ENCODE data around the gene NCAPD2.

NCAPD2 gene

DNA sequence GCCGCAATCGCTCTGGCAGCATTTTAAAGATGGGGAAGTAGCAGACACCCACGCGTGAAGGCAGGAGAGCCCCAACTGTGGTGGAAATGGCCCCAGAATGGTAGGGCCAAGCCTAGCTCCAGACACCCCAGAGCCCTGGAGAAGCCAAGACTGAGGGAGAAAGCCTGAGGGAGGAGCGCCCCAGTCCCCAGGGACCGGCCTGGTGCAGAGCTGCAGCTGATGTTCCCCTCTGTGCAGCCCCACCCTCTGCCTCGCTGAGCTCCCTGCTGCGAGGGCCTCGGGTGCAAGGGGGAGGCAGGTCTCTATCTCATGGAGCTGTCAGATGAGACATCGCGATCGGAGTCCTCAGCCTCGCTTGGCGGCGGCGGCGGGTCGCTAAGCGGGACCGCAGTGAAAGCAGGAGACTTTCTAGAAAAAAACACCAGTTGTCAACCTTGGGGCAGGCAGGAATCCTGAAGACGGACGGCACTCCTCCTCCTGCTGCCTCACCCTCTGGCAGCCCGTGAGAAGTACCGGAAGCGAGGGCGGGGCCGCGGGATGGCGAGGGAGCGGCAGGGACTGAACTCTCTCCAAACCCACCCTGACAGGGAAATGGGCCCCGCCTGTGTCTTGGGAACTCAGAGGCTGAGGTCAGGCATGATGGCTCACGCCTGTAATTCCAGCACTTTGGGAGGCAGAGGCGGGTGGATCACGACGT lies 46.4 kb downstream of the NCAPD2 start (continued):
- TF ChIP-seq, protein P1, sequence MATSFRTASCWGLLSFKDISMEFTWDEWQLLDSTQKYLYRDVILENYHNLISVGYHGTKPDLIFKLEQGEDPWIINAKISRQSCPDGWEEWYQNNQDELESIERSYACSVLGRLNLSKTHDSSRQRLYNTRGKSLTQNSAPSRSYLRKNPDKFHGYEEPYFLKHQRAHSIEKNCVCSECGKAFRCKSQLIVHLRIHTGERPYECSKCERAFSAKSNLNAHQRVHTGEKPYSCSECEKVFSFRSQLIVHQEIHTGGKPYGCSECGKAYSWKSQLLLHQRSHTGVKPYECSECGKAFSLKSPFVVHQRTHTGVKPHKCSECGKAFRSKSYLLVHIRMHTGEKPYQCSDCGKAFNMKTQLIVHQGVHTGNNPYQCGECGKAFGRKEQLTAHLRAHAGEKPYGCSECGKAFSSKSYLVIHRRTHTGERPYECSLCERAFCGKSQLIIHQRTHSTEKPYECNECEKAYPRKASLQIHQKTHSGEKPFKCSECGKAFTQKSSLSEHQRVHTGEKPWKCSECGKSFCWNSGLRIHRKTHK (tag by site-specific recombination; IDR thresholded peaks at IDR 0.05) = no peak
- TF ChIP-seq ZNF423 (tag by site-specific recombination; IDR thresholded peaks at IDR 0.05) = peak; percentile 40; the same call in 1 of the 2 replicates
- TF ChIP-seq, protein P2, sequence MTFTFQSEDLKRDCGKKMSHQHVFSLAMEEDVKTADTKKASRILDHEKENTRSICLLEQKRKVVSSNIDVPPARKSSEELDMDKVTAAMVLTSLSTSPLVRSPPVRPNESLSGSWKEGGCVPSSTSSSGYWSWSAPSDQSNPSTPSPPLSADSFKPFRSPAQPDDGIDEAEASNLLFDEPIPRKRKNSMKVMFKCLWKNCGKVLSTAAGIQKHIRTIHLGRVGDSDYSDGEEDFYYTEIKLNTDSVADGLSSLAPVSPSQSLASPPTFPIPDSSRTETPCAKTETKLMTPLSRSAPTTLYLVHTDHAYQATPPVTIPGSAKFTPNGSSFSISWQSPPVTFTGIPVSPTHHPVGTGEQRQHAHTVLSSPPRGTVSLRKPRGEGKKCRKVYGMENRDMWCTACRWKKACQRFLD (tag by site-specific recombination; IDR thresholded peaks at IDR 0.05) = no peak
- no peak for TF ChIP-seq YY2 (tag by site-specific recombination; IDR thresholded peaks at IDR 0.05)
- TF ChIP-seq PRDM1 (tag by site-specific recombination; IDR thresholded peaks at IDR 0.05) = 0 out of 2 replicates have a peak, but pooled peaks have one; percentile 26
- TF ChIP-seq, protein P3, sequence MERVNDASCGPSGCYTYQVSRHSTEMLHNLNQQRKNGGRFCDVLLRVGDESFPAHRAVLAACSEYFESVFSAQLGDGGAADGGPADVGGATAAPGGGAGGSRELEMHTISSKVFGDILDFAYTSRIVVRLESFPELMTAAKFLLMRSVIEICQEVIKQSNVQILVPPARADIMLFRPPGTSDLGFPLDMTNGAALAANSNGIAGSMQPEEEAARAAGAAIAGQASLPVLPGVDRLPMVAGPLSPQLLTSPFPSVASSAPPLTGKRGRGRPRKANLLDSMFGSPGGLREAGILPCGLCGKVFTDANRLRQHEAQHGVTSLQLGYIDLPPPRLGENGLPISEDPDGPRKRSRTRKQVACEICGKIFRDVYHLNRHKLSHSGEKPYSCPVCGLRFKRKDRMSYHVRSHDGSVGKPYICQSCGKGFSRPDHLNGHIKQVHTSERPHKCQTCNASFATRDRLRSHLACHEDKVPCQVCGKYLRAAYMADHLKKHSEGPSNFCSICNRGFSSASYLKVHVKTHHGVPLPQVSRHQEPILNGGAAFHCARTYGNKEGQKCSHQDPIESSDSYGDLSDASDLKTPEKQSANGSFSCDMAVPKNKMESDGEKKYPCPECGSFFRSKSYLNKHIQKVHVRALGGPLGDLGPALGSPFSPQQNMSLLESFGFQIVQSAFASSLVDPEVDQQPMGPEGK (tag by site-specific recombination; IDR thresholded peaks at IDR 0.05) = peak; percentile 72
- TF ChIP-seq ZFP69B (tag by site-specific recombination; IDR thresholded peaks at IDR 0.05) = peak; percentile 95
- TF ChIP-seq ZFHX2 (tag by site-specific recombination; conservative IDR thresholded peaks at IDR 0.05) = peak; percentile 52; the same call in 1 of the 2 replicates

DNA sequence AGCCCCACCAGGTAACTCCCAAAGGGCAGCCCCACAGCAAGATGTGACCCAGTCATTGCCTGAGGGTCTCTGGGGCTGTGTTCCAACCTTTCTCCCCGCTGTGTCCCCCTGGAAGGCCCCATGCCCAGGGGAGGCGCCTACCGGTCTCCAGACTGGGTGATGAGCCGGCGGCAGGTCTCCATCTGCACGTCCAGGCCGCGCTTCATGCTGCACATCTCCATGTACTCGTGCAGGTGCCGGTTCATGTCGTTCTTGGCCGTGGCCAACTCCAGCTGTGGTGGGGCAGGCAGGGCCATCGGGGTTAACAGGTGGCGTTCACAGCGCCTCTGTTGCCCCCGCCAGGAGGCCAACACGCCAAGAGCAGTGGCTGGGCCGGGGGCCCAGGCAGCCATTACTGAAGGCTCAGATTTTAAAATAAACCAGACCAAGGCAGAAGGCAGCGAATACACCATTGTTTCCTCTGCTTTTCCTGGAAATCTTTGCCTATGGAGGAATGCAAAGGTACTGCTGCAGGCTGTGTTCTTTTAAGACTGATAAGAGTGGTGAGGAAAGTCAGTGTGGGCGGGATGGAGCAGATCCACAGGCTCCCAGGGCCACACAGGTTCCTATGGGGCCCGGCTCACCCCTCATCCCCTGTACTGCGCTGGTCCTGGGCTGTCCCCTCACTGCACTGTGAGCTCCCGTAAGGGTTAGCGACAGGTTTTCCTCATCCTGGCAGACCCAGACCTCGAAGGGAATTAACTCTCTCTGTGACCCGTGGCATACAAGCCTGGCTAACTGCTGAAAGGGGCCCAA lies 47.7 kb downstream of the NCAPD2 start:
- 0 out of 2 replicates have a peak, but pooled peaks have one; percentile 57 for TF ChIP-seq SCRT2 (tag by site-specific recombination; IDR thresholded peaks at IDR 0.05)
- no peak for TF ChIP-seq ZNF530 (tag by site-specific recombination; IDR thresholded peaks at IDR 0.05; ENCODE audit: low read depth)
- TF ChIP-seq SCRT1 (tag by site-specific recombination; IDR thresholded peaks at IDR 0.05; ENCODE audit: borderline replicate concordance) = no peak
- no peak for TF ChIP-seq ZNF202 (tag by site-specific recombination; IDR thresholded peaks at IDR 0.05; ENCODE audit: borderline replicate concordance)
- Histone ChIP-seq H3K4me3 (ENCODE audit: low read depth, low read length) (no peak overlapping the region), H3K36me3 (ENCODE audit: control insufficient read depth in 2 of 2, insufficient read depth in 1 of 2, low read length in 2 of 2) (peaks cover 15 to 78% of the 10 kb centered on the region in 2 experiments; a peak in 2 of 3 replicates), H3K27ac (ENCODE audit: extremely low read depth, low read depth, low read length) (peak overlapping the region; percentile 38; the same call in 1 of the 2 replicates), H3K9me3 (ENCODE audit: control insufficient read depth, insufficient read depth, low read depth, low read length) (no peaks in the 10 kb centered on the region), H3K4me1 (ENCODE audit: control insufficient read depth, insufficient read depth, low read length) (peaks cover 4% of the 10 kb centered on the region; the same call in 1 of the 2 replicates)
- POLR2A ChIA-PET = interaction anchor here (0.6 to 4.9 kb wide), 6 partner anchors 7 to 278 kb away, joined by 3 to 46 read pairs (median 4); partner anchors contain the start of genes GAPDH and MLF2
- CTCF ChIA-PET = interaction anchor here (0.5 kb wide), 1 partner anchor 36 kb away, joined by 5 read pairs; no protein-coding TSS in a partner anchor

DNA sequence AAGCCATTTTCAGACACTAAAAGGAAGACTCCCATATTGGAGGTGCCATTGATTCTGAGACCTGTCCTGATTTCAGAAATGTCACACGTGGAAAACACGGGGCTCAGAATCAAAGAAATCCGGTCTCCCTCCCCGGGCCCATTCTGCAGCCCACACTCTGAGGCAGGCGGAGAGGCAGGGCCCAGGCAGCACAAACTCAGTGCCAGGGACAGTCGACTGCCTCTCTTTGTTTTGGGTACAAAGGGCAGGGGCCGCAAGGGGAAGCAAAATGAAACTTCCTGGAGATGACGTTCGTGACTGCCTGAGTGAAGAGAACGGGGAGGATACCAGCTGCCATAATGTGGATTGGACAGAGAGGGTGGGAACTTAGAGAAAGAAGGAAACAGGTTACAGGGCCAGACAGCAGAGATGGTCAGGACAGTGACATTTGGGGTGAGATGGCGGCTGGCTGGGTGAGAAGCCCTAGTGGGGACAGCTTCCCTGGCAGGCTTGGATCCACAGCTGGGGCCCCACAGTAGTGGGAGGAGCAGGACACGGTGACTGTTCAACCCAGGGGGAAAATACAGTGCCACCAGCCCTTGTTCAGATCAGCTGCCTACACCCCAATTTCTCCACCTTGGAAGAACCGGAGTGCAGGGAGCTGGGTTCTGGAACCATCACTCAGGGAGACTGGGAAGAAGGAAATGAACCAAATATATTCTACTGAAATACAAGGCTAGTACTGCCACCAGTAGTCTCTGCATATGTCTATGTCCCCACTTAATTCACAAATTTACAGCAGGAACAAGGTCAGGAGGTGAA lies 48.5 kb downstream of the NCAPD2 start:
- peaks cover 20 to 78% of the 10 kb centered on the region in 2 experiments for H3K36me3 ChIP-seq (ENCODE audit: control insufficient read depth in 2 of 2, insufficient read depth in 1 of 2, low read length in 2 of 2)
- ChIA-PET POLR2A (interaction anchor here (1.6 kb wide), 1 partner anchor 8 kb away, joined by 10 read pairs; the partner anchor contains the start of gene GAPDH), CTCF (no interaction called here)
- H3K9me3 ChIP-seq (ENCODE audit: control insufficient read depth, insufficient read depth, low read depth, low read length) = no peaks in the 10 kb centered on the region
- no peak overlapping the region for H3K4me3 ChIP-seq (ENCODE audit: low read depth, low read length)
- H3K4me1 ChIP-seq (ENCODE audit: control insufficient read depth, insufficient read depth, low read length) = peaks cover 4% of the 10 kb centered on the region; the same call in 1 of the 2 replicates
- no peak overlapping the region for H3K27ac ChIP-seq (ENCODE audit: extremely low read depth, low read depth, low read length)
- TF ChIP-seq ZNF19 (tag by site-specific recombination; IDR thresholded peaks at IDR 0.05; ENCODE audit: low read depth) (no peak), GLIS2 (tag by site-specific recombination; IDR thresholded peaks at IDR 0.05) (no peak), ZNF544 (tag by site-specific recombination; IDR thresholded peaks at IDR 0.05) (no peak), ZNF423 (tag by site-specific recombination; IDR thresholded peaks at IDR 0.05) (no peak), ZNF324 (tag by site-specific recombination; IDR thresholded peaks at IDR 0.05) (no peak), ZNF529 (tag by site-specific recombination; IDR thresholded peaks at IDR 0.05; ENCODE audit: insufficient replicate concordance) (no peak), HOXA7 (CRISPR knock-in tag; IDR thresholded peaks at IDR 0.05; ENCODE audit: borderline replicate concordance) (no peak), ZNF707 (tag by site-specific recombination; IDR thresholded peaks at IDR 0.05) (no peak)
- TF ChIP-seq, protein P4, sequence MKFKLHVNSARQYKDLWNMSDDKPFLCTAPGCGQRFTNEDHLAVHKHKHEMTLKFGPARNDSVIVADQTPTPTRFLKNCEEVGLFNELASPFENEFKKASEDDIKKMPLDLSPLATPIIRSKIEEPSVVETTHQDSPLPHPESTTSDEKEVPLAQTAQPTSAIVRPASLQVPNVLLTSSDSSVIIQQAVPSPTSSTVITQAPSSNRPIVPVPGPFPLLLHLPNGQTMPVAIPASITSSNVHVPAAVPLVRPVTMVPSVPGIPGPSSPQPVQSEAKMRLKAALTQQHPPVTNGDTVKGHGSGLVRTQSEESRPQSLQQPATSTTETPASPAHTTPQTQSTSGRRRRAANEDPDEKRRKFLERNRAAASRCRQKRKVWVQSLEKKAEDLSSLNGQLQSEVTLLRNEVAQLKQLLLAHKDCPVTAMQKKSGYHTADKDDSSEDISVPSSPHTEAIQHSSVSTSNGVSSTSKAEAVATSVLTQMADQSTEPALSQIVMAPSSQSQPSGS (tag by site-specific recombination; IDR thresholded peaks at IDR 0.05; ENCODE audit: low read depth) = no peak
